Measurements from ENCODE around the gene ZNF486. TPM values are rescaled to one million over a fixed set of nuclear protein-coding genes. Genes with fewer than 3 reads are reported as not detected.
"Not testable (repeated sequence)": the region's sequence is repeated elsewhere in the genome, so short reads cannot be mapped to it uniquely, and the experiment has no call there.

The ZNF486 gene
- total and polyA plus RNA-seq, 8 donors: 1.3 to 14.3 (median 2.7) TPM; not detected in 1

DNA sequence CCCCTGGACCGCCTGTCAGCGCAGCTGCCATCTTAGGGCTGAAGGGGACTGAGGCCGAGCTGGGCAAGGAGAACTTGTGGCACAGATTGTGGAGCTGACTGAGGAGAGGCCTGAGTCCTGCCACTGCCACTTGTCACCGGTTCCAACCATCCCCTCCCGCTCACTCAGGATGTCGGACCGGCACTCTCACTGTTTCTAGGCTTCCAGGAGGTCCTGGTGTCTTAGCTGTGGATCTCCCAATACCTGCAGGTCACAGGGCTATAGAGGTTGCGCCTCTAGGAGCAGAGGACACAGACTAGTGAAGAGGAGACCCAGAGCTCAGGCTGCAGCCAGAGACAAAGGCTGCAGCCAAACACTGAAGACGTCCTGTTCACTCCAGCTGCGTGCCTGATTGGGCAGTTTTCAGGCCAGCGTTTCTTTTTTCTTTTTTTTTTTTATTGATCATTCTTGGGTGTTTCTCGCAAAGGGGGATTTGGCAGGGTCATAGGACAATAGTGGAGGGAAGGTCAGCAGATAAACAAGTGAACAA, 15.3 kb upstream of the ZNF486 start:
- Histone ChIP-seq H3K27ac (no peak overlapping the region), H3K9me3 (peaks cover 0 to 18% (median 3%) of the 10 kb centered on the region in 4 donors), H3K36me3 (no peaks in the 10 kb centered on the region), H3K4me3 (no peak overlapping the region), H3K4me1 (no peaks in the 10 kb centered on the region), H3K27me3 (no peaks in the 10 kb centered on the region)
- TF ChIP-seq EP300 (IDR thresholded peaks at IDR 0.05) (no peak), POLR2A (IDR thresholded peaks at IDR 0.05) (no peak), CTCF (IDR thresholded peaks at IDR 0.05) (no peak), POLR2AphosphoS5 (IDR thresholded peaks at IDR 0.05) (no peak)
- no peak for DNase-seq
- WGBS, 5 donors: 75 to 81% (median 78%) methylated on average over 9 to 12 of the region's 12 CpGs
- intact Hi-C loops (cut with DNase I; ENCODE audit: low total_unique reads): no loop called here

DNA sequence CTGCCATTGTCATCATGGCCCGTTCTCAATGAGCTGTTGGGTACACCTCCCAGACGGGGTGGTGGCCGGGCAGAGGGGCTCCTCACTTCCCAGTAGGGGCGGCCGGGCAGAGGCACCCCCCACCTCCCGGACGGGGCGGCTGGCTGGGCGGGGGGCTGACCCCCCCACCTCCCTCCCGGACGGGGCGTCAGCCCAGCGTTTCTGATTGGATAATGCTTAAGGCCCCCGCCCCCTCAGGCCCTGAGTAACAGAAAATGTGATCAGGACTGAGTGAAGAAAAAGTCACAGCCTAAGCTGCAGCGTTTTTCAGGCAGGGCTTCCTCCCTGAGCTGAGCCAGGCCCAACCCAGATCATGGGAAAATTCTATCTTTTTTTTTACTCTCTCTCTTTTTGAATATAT, 14.5 kb upstream of the ZNF486 start:
- H3K27ac ChIP-seq; DNase-seq; H3K4me1 ChIP-seq; H3K36me3 ChIP-seq; H3K4me3 ChIP-seq; intact Hi-C loops (cut with DNase I; ENCODE audit: low total_unique reads); H3K27me3 ChIP-seq: not testable (repeated sequence)
- WGBS, 5 donors: 57 to 74% (median 65%) methylated on average over 5 to 12 of the region's 15 CpGs
- H3K9me3 ChIP-seq: peaks cover 0 to 18% (median 3%) of the 10 kb centered on the region in 4 donors

DNA sequence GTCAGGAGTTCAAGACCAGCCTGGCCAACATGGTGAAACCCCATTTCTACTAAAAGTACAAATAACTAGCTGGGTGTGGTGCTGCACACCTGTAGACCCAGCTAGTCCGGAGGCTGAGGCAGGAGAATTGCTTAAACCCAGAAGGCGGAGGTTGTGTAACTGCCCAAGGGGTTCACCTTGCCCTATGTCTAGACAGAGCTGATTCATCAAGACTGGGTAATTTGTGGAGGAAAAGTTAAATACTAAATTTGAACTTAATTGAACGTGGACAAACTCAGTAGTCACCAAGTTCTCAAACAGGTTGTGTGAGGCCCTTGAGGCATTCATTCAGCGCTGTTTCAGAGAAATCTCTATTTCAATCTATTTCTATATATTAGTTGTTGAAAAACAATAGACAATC, 13.7 kb upstream of the ZNF486 start:
- no peaks in the 10 kb centered on the region for H3K4me1 ChIP-seq
- TF ChIP-seq CTCF (IDR thresholded peaks at IDR 0.05) (no peak), POLR2AphosphoS5 (IDR thresholded peaks at IDR 0.05) (no peak), EP300 (IDR thresholded peaks at IDR 0.05) (no peak), POLR2A (IDR thresholded peaks at IDR 0.05) (no peak)
- no peaks in the 10 kb centered on the region for H3K27me3 ChIP-seq
- no peaks in the 10 kb centered on the region for H3K36me3 ChIP-seq
- no peak overlapping the region for H3K27ac ChIP-seq
- peaks cover 0 to 18% (median 3%) of the 10 kb centered on the region in 4 donors for H3K9me3 ChIP-seq
- no peak for DNase-seq
- no peak overlapping the region for H3K4me3 ChIP-seq
- WGBS, 5 donors: 89 to 96% (median 93%) methylated on average over 4 of the region's 4 CpGs
- intact Hi-C loops (cut with DNase I; ENCODE audit: low total_unique reads): no loop called here

- Histone ChIP-seq H3K27ac (no peak overlapping the region), H3K4me1 (no peaks in the 10 kb centered on the region), H3K9me3 (peaks cover 0 to 18% (median 3%) of the 10 kb centered on the region in 4 donors), H3K4me3 (no peak overlapping the region), H3K36me3 (no peaks in the 10 kb centered on the region), H3K27me3 (no peaks in the 10 kb centered on the region)
- TF ChIP-seq CTCF (IDR thresholded peaks at IDR 0.05) (no peak), EP300 (IDR thresholded peaks at IDR 0.05) (no peak), POLR2A (IDR thresholded peaks at IDR 0.05) (no peak), POLR2AphosphoS5 (IDR thresholded peaks at IDR 0.05) (no peak)
- peak in 1 of 2 donors; percentile 27 for DNase-seq
- intact Hi-C loops (cut with DNase I; ENCODE audit: low total_unique reads): no loop called here
- WGBS, 5 donors: 37 to 66% (median 51%) methylated on average over 4 of the region's 4 CpGs
Measured at GRCh38 chr19:20154636-20155035, 12.4 kb upstream of the ZNF486 start.

GRCh38 chr19:20162821-20163220, 4.2 kb upstream of the ZNF486 start:
- Histone ChIP-seq H3K36me3 (no peaks in the 10 kb centered on the region), H3K27ac (no peak overlapping the region), H3K27me3 (no peaks in the 10 kb centered on the region), H3K4me3 (no peak overlapping the region), H3K9me3 (peaks cover 0 to 6% (median 0%) of the 10 kb centered on the region in 4 donors), H3K4me1 (peaks cover 0 to 5% (median 4%) of the 10 kb centered on the region in 4 donors)
- 79 to 86% (median 80%) methylated on average over 3 of the region's 3 CpGs for WGBS, 5 donors
- intact Hi-C loops (cut with DNase I; ENCODE audit: low total_unique reads): no loop called here
- TF ChIP-seq EP300 (IDR thresholded peaks at IDR 0.05) (no peak), POLR2AphosphoS5 (IDR thresholded peaks at IDR 0.05) (no peak), POLR2A (IDR thresholded peaks at IDR 0.05) (no peak), CTCF (IDR thresholded peaks at IDR 0.05) (no peak)
- DNase-seq: peak in 1 of 2 donors; percentile 24
